ENCODE data around the gene PATJ.

DNA sequence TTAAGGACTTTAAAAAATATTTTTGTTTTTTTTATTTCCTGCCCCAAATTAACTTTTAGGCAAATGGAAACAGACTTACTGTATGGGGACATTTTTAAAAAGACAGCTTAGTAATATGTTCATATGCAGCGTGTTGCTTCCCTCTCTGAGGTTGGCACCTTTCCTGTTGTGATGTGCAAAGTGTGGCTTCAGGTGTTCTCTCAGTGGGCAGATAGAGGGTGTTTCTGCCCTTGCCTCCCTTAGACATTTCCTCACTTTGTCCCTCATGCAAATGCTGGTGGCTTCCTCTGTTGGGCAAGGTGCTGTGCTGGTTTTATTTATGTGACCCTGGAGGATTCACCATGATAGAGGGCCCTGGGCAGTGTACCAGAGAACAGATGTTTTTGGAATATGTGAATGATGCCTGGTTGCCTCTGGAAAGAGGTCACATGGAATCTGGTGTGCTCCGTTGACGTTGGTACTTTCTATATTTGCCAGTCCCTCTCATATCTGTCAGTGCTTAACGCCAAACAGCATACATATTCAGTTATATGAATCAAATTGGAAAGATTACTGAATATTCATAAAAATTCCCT, 123.5 kb downstream of the PATJ start:
- TF ChIP-seq, protein P1, sequence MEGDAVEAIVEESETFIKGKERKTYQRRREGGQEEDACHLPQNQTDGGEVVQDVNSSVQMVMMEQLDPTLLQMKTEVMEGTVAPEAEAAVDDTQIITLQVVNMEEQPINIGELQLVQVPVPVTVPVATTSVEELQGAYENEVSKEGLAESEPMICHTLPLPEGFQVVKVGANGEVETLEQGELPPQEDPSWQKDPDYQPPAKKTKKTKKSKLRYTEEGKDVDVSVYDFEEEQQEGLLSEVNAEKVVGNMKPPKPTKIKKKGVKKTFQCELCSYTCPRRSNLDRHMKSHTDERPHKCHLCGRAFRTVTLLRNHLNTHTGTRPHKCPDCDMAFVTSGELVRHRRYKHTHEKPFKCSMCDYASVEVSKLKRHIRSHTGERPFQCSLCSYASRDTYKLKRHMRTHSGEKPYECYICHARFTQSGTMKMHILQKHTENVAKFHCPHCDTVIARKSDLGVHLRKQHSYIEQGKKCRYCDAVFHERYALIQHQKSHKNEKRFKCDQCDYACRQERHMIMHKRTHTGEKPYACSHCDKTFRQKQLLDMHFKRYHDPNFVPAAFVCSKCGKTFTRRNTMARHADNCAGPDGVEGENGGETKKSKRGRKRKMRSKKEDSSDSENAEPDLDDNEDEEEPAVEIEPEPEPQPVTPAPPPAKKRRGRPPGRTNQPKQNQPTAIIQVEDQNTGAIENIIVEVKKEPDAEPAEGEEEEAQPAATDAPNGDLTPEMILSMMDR (tag by site-specific recombination; IDR thresholded peaks at IDR 0.05): no peak
- TF ChIP-seq ZNF10 (tag by site-specific recombination; IDR thresholded peaks at IDR 0.05) (no peak), ZNF24 (tag by site-specific recombination; IDR thresholded peaks at IDR 0.05) (no peak), TCF7L2 (IDR thresholded peaks at IDR 0.05; ENCODE audit: borderline replicate concordance, low read depth, low read length) (no peak), ZNF114 (tag by site-specific recombination; IDR thresholded peaks at IDR 0.05) (no peak)
- TF ChIP-seq, protein P2, sequence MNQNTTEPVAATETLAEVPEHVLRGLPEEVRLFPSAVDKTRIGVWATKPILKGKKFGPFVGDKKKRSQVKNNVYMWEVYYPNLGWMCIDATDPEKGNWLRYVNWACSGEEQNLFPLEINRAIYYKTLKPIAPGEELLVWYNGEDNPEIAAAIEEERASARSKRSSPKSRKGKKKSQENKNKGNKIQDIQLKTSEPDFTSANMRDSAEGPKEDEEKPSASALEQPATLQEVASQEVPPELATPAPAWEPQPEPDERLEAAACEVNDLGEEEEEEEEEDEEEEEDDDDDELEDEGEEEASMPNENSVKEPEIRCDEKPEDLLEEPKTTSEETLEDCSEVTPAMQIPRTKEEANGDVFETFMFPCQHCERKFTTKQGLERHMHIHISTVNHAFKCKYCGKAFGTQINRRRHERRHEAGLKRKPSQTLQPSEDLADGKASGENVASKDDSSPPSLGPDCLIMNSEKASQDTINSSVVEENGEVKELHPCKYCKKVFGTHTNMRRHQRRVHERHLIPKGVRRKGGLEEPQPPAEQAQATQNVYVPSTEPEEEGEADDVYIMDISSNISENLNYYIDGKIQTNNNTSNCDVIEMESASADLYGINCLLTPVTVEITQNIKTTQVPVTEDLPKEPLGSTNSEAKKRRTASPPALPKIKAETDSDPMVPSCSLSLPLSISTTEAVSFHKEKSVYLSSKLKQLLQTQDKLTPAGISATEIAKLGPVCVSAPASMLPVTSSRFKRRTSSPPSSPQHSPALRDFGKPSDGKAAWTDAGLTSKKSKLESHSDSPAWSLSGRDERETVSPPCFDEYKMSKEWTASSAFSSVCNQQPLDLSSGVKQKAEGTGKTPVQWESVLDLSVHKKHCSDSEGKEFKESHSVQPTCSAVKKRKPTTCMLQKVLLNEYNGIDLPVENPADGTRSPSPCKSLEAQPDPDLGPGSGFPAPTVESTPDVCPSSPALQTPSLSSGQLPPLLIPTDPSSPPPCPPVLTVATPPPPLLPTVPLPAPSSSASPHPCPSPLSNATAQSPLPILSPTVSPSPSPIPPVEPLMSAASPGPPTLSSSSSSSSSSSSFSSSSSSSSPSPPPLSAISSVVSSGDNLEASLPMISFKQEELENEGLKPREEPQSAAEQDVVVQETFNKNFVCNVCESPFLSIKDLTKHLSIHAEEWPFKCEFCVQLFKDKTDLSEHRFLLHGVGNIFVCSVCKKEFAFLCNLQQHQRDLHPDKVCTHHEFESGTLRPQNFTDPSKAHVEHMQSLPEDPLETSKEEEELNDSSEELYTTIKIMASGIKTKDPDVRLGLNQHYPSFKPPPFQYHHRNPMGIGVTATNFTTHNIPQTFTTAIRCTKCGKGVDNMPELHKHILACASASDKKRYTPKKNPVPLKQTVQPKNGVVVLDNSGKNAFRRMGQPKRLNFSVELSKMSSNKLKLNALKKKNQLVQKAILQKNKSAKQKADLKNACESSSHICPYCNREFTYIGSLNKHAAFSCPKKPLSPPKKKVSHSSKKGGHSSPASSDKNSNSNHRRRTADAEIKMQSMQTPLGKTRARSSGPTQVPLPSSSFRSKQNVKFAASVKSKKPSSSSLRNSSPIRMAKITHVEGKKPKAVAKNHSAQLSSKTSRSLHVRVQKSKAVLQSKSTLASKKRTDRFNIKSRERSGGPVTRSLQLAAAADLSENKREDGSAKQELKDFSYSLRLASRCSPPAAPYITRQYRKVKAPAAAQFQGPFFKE (tag by site-specific recombination; IDR thresholded peaks at IDR 0.05; ENCODE audit: borderline replicate concordance): no peak
